Colonic mucosa (tissue), 4 donors: ENCODE measurements around the gene DCTN1. TPM values are rescaled to one million over a fixed set of nuclear protein-coding genes. Genes with fewer than 3 reads are reported as not detected.

Experiments used
- DNase-seq: peaks from one replicate; pipeline ENCODE4 v3.0.0-alpha.2; 2020
- H3K27ac ChIP-seq: fragments of 200-600 bp; one replicate; pipeline ENCODE4 v1.8.0; 2021
- H3K27me3 ChIP-seq: fragments of 200-600 bp; one replicate; pipeline ENCODE4 v1.8.0; 2021
- H3K36me3 ChIP-seq: fragments of 200-600 bp; one replicate; pipeline ENCODE4 v1.8.0; 2021
- H3K4me1 ChIP-seq: fragments of 200-600 bp; one replicate; pipeline ENCODE4 v1.8.0; 2021; ENCODE audit warnings: mild to moderate bottlenecking
- H3K4me3 ChIP-seq: fragments of 200-600 bp; one replicate; pipeline ENCODE4 v1.8.0; 2021
- H3K9ac ChIP-seq, 2 donors: one replicate each; pipeline ENCODE4 v1.7.0; 2013; ENCODE audit warnings: control low read depth in 2 of 2, low read depth in 2 of 2, low read length in 2 of 2
- H3K9me3 ChIP-seq: fragments of 200-600 bp; one replicate; pipeline ENCODE4 v1.8.0; 2021
- CTCF ChIP-seq: fragments of 200-600 bp; IDR thresholded peaks from one replicate; pipeline ENCODE4 v1.8.0; 2022; ENCODE audit warnings: antibody characterized with exemption, mild to moderate bottlenecking
- intact Hi-C: fragments of 100-400 bp; cut with DNase I; formaldehyde crosslinking; loops from one replicate; pipeline ENCODE4 v1.14.1; 2022
- total RNA-seq, 2 donors: library from RNA; stranded (reverse); fragmentation: NEBNext Ultra II Directional in 1 of 2; extraction: Animal tissue kit (Norgen Biotek cat#: 25700) in 1 of 2; gene quantifications; one replicate each; pipeline ENCODE4 v1.2.1, GENCODE V29; 2021
- donor health status: healthy.
- donor health status: DM: no; HTN: no; CAD: no.
- donor health status: DM: no; HTN: no; CAD: no.

Gene DCTN1
- total RNA-seq, 2 donors from 2014 or later = 111 to 114 TPM

DNA sequence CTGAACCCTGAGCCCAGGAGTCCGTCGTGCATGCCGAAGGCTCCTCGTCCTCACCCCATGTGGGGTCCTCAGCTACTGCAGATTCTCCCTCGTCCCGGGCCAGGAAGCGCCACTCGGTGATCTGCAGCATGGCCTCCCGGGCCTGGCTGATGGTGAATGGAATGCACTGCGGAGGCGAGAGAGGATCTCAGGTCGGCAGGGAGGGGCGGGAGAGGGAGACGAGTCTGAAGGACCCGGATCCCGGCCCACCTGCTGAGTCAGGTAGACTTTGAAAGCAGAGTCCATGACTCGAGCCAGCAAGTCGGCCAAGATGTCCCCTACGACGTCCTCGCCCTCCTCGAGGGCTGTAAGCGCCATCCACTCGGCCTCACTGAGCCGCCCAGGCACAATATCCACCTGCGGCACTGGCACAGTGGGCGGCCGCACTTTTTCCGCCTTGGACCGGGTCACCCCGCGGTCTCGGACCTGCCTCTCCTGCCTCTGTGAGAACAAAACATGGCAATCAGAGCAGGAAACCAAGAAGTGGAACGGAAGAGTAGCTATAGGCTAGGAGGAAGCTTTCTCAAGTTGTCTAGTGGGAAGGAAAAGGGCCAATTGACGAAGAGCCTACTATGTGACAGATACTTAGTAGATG is 35.8 kb upstream of the DCTN1 start:
- H3K4me1 ChIP-seq = no peaks in the 10 kb centered on the region
- intact Hi-C loops = no loop called here
- no peaks in the 10 kb centered on the region for H3K9me3 ChIP-seq
- no peak overlapping the region for H3K27ac ChIP-seq
- TF ChIP-seq CTCF = no peak
- no peak for DNase-seq
- H3K36me3 ChIP-seq = no peaks in the 10 kb centered on the region
- peak overlapping the region; percentile 52 for H3K4me3 ChIP-seq
- no peaks in the 10 kb centered on the region for H3K27me3 ChIP-seq
- peak overlapping the region in 1 of 2 donors; percentile 84 for H3K9ac ChIP-seq

DNA sequence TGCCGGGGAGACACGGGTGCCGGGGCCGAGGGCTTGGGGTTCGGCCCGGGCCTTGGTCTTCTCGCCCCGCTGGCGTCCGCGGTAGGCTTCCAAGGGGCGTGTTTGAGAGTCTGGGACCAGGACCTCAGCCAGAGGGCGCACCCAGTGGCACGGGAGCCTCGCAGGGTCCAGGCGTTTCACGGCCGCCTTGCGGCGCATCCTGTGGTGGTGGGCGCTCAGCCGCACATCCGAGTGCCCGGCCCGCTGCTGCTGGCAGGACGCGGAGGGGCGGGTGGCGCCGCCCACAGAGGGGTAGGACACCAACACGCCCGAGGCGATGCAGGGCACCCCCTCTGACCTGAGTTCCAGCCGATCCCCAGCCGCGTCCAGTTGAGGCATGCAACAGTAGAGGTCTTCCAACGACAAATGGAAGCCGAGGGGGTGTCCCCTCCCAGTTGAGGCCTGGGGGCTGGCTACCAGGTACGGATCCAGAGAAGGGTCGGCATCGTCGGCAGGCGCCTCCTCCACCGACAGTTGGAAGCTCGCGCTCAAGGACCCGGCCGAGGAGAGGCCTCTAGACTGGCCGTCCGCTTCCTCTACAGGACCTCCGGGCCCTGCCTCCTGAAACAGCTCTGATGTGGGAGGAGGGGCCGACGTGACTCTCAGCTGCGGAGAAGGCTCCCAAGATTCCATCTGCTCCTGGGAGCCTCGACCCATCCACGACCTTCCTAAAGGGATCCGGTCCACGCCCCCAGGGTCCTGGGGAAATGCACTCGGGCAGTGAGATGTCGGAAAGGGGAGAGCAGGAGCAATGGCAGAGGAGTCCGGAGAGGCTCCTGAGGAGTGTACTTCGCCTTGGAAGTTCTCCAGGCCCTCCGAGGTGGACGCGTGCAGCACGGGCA is 35.0 kb upstream of the DCTN1 start:
- peak overlapping the region; percentile 52 for H3K4me3 ChIP-seq

DNA sequence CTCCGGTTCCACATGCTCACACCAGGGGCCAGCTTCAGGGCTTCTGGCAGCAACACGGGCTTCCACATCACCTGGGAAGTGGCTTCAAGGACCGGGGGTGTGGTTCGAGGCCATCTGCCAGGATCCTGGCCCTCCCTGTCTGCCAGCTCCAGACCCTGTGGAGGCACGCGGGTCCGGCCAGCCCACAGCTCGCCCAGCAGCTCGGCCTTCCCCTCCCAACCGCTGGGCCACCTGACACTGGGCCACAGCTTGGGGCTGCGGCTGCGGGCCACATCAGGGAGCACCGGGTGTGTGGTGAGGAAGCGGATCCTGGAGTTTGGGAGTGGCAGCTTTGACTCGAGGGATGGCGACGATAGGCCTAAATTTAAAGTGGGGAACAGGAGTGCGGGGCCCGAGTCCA is 34.3 kb upstream of the DCTN1 start:
- Histone ChIP-seq H3K4me1 (no peaks in the 10 kb centered on the region), H3K27ac (no peak overlapping the region), H3K36me3 (no peaks in the 10 kb centered on the region), H3K9ac (peak overlapping the region; percentile 48 to 84), H3K4me3 (peak overlapping the region; percentile 52), H3K9me3 (no peaks in the 10 kb centered on the region), H3K27me3 (no peaks in the 10 kb centered on the region)
- no peak for DNase-seq
- TF ChIP-seq CTCF = no peak
- intact Hi-C loops = no loop called here

More for the DNA sequence above, 35.0 kb upstream of the DCTN1 start:
- peak; percentile 56 for DNase-seq
- Histone ChIP-seq H3K27ac (peak overlapping the region; percentile 9), H3K9me3 (no peaks in the 10 kb centered on the region), H3K9ac (peak overlapping the region; percentile 59 to 84), H3K4me1 (no peaks in the 10 kb centered on the region), H3K36me3 (no peaks in the 10 kb centered on the region), H3K27me3 (no peaks in the 10 kb centered on the region)
- intact Hi-C loops = no loop called here
- TF ChIP-seq CTCF = no peak

GRCh38 chr2:74413001-74413698 is 33.0 kb upstream of the DCTN1 start:
- H3K27ac ChIP-seq = no peak overlapping the region
- intact Hi-C loops = no loop called here
- peak overlapping the region in 1 of 2 donors; percentile 48 for H3K9ac ChIP-seq
- DNase-seq = peak; percentile 44
- no peaks in the 10 kb centered on the region for H3K36me3 ChIP-seq
- no peaks in the 10 kb centered on the region for H3K4me1 ChIP-seq
- no peak overlapping the region for H3K4me3 ChIP-seq
- no peaks in the 10 kb centered on the region for H3K27me3 ChIP-seq
- no peak for TF ChIP-seq CTCF
- H3K9me3 ChIP-seq = no peaks in the 10 kb centered on the region

DNA sequence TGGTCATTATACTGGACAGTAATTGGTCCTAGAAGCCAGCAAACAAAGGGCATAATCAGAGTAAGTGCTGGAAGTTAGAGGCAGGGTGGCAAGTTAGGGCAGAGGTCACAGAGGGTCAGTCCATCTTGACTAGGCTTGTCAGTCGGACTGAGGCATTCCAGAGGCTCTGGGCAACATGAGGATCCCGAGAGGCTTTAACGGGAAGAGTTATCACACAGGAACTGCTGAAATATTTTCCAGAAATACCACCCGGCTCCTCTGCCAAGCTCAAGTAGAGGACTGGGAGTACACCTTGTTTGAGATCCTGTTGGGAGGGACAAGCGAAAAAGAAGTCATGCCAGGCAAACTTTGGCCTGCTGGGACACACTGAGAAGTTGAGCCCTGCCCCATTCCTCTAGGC is 27.6 kb upstream of the DCTN1 start:
- intact Hi-C loops = no loop called here
- no peaks in the 10 kb centered on the region for H3K4me1 ChIP-seq
- H3K27ac ChIP-seq = no peak overlapping the region
- no peak overlapping the region for H3K9ac ChIP-seq
- TF ChIP-seq CTCF = no peak
- no peaks in the 10 kb centered on the region for H3K36me3 ChIP-seq
- DNase-seq = no peak
- no peaks in the 10 kb centered on the region for H3K27me3 ChIP-seq
- no peaks in the 10 kb centered on the region for H3K9me3 ChIP-seq
- H3K4me3 ChIP-seq = no peak overlapping the region
